GM21737 (cell line): Measurements from ENCODE around the gene MPHOSPH9.

ENCODE experiments used
- ATAC-seq: cut with Tn5 transposase; IDR thresholded peaks from one replicate; pipeline ENCODE4 v1.9.1; 2021; ENCODE audit warnings: mild to moderate bottlenecking, moderate library complexity; ENCODE audit not compliant: unreplicated experiment

Gene MPHOSPH9

DNA sequence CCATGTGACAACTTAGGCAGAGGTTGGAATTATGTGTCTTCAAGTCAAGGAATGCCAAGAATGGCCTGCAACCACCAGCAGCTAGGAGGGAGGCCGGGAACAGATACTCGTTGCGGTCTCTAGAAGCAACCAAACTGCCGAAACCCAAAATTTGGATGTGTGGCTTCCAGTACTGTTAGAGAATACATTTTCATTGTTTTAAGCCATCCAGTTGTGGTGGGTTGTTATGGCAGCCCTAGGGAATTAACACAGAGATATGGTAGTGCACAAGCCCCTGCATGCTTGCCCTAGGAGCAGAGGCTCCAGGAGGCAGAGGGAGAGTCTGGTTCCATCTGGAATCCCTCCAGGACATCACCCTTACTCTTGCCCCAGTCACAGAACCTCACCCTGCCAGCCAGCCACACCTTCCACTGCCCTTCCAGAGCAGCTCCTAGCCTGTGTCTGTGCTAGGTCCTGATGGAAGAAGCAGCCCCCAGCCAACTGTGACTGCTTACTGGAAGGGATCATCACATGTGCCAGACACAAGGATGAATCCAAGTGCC, 101.6 kb downstream of the MPHOSPH9 start:
- no peak for ATAC-seq

DNA sequence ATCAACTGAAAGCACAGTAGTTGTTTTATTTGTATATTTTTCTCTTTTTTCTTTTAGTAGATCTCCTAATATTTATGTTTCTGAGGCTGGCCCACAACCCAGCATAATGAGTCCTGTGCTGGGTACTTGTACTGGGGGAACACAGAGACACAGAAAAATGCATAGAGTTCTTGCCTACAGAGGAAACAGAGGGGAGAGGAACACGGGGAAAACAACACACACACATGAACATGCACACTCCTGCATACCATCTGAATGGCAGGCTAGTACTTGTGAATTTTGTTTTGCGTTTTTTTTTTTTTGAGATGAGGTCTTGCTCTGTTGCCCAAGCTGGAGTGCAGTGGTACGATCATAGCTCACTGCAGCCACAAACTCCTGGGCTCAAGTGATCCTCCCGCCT, 103.3 kb downstream of the MPHOSPH9 start:
- no peak for ATAC-seq

DNA sequence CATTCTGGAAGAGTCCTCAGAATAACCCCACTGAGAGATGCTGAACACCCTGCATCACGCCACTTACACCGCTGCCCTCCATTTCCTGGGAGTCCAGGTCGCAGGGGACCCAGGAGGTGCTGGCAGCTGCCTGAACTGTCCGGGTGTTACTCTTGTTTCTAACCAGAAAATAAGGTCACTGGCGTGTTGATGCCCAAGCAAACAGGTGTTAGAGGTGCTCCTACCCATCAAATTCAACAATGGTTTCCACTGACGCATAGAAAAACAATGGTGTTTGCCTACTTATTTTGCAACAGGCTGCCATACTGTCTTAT, 105.8 kb downstream of the MPHOSPH9 start:
- ATAC-seq: no peak

DNA sequence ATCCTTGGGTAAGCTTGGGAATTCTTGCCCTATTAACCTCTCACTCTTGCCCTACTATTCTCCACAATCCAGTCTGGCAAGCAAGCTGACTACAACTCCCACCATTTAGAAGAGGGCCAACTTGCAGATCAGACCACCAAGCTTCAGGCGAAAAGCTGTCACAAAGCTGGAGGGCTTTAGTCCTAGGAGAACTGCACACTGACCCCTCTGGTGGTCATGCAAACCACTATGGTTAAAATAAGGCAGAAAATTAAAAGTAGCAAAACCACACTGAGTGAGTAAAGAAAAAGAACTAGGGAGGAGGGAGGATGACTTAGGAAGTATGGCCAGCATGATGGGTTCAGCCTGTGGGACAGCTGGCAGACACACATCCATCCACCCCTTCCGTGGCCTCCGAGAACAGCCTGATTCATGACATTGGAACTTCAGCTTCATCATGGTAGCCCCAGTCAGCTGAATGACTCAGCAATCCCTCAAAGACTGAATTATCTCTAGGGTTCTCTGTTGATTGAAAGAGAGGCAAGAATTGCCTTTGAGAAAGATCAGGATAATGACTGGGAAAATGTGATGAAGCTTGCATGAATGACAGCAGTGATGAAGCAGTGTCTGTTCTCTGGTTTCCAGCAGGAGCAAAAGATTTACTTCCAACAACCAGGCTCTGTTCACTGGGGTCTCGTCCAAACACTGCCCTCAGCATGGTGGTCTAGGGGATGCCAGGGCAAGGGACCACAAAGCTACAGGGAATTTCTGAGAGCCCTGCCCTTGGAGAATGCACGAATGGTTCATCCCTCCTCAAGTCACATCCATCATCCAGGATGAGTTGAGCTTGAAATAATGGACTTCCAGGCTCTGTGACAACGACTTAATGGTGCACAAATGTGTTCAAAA, 106.4 kb downstream of the MPHOSPH9 start:
- no peak for ATAC-seq

DNA sequence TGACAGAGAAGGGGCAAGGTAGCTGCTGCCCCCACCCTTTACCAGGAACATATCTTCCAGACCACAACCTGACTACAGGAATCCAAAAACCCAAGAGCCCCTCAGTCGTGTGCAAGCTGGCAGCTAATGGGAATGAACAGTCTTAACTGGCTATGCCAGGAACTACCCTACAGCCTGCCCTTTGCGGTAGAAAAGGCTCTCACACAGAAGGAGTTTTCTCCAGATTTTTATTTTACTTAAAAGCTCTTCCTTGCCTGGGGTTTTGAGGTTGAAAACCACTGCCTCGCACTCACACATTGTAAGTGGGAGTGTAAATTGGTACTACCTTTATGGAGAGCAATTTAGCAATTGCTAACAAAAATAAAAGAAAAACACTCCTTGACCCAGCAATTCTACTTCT, 110.3 kb downstream of the MPHOSPH9 start:
- ATAC-seq: no peak

DNA sequence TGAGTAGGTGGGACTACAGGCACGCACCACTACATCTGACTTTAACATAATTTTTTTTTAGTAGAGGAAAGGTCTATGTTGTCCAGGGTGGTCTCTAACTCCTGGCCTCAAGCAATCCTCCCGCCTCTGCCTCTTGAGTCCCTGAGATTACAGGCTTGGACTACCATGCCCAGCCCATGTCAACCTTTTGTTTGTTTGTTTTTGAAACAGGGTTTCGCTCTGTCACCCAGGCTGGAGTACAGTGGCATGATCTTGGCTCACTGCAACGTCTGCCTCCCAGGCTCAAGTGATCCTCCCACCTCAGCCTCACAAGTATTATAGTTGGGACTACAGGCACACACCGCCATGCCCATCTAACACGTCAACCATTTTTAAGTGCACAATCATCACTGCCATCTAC, 111.3 kb downstream of the MPHOSPH9 start:
- ATAC-seq: no peak

DNA sequence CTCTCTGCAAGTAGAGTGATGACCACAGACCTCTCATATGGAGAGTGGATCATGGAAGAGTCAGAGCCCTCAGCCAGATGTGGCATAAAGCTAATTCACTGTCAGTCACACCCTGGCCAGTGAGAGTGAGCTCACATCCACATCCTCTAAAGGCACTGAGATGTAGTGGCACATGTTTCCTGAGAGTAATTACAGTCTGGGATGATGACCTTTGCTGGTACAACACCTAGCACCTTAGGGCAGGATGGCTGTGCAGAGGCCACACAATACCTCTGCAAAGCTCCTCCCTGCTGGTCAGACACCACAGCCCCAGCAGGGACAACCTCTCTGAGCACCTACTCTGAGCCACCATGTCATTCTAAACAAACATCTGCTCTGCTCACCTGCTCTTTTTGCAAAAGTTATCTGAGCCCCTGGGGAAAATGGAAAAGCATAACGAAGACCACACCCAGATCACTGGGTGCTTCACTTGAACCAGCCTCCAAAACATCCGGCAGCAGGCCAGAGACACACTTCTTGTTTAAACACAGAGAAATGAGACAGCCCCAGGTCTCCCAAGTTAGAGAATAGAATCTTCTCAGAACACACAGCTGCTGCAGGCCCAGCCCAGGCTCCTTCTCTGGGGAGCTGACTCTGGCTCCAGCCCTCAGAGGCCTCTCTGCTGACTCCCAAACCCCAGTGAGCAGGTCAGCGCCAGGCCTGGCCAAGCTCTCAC, 112.3 kb downstream of the MPHOSPH9 start:
- peak; percentile 29 for ATAC-seq

DNA sequence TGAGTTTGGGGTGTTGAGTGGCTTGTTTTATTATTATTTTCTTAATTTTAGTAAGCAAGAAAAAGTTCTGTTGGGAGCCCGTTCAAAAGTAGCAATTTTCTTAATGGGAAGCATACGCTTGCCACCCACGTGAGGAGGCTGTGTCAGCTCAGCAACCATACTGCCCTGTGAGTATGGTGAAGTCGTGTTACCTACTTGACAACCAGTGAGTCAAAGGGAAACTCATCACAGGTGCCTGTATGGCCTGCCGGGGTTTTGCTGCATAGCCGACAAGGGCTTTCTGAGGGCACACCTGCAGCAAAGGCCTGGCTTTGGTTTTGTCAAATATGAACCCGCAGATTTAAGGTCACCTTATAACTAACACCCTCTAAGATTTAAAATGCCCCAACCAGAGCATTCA, 113.1 kb downstream of the MPHOSPH9 start:
- ATAC-seq: peak; percentile 70

DNA sequence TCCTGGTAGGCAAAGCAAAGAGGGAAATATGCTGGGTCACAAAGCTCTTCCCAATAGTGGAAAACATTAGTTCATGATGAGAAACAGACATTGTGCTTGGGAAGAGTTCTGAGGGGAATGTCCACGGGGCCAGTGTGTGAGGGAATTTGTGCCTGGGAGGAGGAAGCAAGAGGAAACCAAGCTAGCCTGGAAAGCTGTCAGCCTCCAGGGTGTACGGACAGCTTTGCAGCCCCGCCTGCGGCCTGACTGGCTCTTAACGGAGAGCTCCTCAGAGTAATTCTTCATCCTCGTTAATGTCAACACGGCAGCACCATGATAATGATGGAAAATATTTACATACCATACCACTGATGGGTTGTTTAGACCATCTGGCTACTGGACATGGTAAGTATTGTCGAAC, 114.4 kb downstream of the MPHOSPH9 start:
- no peak for ATAC-seq

DNA sequence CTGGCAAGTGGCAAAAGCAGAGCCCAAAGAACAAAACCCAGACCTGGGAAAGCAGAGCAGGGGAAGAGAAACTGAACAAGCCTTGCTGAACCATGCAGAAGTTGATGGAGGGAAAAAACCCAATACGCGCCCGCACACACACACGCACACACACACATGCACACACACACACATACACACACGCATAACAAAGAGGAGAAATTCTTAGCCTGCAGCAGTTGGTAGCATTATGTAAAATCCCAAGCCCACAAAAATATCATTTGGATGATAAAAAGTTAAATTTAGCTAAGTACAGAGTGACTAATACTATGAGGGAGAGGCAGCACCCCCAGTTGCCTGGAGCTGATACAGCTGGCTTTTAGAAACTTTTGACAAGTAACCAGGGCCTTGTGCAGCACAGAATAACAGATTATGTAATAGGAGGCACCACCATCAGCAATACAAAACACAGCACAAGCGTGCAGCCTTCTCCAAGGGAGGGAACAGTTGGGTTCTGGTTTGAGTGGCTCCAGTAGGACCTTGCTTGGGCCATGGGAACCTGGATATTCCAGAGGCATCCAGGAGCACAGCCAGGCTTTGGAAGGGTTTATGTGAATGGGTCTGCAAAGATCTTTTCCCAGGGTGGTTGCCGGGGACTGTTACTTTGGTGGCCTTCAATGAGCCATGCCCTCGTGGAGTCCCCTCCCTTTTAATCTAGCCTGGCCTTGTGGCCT, 117.4 kb downstream of the MPHOSPH9 start:
- no peak for ATAC-seq

DNA sequence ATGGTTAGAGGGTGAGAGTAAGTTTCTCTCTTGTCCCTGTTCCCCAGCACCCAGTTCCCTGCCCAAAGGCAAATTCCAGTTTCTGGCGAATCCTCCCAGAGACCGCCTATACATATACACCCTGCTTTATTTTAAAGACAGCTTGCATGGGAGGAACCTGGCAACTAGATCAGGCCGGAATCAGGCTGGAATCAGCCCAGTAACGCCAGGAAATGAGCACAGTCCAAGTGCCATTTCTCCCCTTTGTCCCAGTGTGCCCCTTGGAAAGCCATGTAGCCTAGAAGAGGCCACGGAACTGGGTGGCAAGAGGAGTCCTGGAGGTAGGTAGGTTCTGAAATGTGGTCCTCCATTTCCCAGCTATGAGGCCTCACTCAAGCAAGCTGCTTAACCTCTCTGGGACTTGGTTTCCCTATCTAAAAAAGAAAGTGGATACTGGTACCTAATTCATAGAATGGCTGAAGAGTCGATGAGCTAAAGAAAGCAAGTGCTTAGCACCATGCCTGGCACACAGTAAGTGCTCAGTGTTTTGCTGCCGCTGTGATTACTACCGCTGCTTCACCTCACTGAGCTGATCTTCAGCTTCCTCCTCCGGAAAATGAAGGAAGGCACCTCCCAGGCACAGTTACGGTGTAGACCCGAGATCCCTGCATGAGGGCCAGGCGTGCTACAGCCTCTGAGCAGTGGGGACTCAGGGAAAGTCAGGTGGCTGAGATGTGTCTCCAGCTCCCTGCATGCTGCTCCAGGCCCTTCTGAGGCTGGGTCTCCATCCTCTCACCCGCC, 118.4 kb downstream of the MPHOSPH9 start:
- ATAC-seq: no peak

DNA sequence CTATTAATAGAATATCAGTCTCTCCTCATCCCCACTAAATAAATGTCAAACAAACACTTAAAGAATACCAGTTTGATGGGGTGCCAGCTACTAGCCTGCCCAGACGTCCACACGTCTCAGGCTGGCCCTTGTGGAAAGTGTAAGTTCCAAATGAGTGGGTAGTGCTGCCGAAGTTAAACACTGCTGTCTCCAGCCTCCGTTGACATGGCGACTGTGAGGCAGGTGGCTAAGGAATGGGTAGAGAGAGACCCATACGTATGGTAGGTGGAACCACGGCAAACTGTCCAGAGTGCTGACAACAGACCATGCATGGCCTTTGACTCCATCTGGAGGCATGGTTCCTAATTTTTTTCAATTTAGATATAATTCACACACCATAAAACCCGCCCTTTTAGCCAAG, 119.9 kb downstream of the MPHOSPH9 start:
- ATAC-seq: no peak

DNA sequence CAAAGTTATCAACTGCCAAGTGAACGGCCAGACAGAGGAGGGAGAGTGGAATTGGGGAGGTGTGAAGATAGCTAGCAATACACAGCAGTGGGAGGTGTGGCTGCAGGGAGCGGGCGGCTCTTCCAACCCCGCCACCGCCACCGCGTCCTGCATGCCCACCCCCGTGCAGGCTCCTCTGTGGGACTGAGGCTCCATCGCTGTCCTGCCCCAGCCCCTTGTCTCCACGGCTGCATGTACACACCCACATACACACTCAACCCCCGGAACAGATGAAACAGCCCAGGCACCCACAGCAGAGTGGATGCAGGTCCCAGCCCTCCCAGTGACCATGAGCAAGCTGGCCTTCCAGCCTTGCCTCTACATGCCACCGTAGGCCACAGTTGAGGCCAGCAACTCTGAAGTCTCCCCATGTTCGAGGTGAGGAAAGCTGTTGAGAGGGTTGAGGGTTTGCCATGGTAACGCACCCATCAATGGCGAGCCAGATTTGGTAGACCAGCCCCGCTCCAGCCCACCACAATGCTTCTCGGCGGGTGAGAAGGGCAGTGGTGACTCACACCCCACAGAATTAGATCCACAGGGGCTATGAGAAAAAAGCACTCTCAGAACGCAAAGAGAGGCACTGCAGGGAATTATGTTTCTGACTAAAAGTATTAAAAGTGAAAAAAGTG, 121.3 kb downstream of the MPHOSPH9 start:
- no peak for ATAC-seq

DNA sequence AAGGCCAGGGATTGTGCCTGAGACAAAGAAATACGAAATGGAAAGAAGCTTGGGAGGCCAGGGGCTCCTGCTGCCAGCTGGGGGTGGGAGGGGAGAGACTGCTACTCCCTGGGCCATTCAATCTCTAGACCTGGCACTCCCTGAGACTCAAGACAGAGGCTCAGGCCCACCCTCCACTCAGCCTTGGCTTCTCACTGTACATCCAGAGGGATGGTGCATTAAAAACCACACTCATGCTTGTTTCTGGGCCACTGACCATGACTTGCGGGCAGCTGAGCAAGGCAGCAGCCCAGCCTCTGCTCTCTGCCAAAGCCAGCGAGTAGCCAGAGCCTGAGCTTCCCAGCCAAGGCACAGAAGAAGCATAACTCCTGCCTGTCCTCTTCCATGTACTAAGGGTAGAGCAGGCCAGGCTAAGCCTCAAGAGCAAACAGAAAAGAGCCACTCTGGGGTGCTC, 123.6 kb downstream of the MPHOSPH9 start:
- ATAC-seq: no peak

DNA sequence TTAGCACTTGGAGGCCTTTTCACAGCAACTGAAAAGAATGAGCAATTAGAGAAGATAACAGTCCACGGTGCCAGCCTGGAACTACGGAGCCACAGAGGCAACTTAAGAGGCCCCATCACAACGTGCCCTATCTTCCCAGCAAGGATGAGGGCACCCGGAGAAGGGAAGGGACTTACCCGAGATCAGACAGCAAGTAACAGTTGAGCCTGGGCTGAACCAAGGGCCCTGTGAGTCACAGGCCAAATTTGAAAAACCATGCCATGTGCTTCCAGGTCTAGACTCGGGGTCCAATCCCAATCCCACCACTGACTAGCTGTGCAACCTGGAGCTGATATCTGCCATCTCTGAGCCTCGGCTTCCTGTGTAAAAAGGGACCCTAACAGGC, 124.3 kb downstream of the MPHOSPH9 start:
- ATAC-seq: no peak

DNA sequence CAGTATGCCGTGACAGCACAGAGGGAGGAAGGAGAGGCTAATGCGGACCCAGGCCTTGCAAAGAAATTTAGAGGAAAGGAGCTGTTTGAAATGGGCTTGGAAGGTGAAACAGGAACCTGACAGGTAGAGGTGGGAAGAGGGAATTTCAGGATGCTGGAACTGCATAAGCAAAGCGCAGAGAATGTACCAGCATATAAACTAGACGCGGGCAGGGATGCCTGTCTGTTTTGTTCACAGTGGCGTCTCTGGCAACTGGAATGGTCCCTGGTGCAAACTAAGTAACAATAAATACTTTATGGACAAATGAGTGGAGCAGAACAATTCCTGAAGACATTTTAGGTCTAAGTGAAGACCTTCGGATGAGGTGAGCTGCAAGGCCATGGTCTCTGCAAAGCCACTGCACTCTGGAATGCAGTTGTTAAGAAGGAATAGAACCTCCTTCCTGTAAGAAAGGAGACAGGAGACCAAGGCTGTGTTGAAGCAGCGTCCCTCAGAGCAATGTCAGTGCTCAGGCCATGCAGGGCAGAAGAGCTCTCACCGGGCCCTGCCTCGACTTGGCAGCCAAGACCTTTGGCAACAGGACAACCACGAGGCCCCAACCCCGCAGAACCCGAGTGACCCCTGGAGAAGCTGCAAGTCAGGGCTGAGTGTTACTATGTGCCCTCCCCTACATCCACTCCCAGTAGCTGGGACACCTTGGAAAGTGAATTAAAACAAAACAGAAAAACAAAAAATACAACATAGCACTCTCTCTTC, 124.8 kb downstream of the MPHOSPH9 start:
- ATAC-seq: no peak

DNA sequence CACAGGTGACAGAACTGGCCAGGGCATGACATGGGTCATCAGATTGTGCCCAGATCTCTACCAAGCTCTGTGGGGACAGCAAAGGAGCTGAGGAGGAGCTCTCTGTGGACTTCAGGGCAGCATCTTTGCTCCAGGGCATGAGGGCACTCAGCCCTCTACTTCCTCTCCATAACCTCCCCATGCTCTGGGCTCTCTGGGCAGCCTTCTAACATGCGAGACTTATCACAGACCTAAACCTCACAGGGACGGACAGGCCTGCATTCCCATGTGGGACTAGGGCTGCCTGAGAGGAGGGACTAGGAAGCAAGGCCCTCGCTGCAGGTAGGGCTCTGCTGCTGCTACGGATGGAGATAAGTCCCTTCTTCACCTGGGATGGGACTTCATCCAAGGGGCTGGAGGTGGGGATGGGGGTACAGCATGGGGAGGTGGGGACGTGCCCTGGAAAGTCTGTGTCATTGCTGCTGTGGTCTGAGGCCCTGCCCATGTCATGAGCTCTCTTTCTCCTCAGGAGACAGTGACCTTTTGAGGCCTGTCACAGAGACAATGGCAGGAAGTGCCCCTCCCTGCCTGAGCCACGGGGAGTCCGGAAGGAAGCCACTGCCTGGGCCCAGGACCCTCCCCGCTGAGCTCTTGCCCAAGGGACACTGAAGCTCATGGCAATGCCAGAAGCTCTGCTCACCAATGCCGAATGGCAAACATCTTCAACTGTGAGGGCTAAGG, 126.1 kb downstream of the MPHOSPH9 start:
- peak; percentile 74 for ATAC-seq

DNA sequence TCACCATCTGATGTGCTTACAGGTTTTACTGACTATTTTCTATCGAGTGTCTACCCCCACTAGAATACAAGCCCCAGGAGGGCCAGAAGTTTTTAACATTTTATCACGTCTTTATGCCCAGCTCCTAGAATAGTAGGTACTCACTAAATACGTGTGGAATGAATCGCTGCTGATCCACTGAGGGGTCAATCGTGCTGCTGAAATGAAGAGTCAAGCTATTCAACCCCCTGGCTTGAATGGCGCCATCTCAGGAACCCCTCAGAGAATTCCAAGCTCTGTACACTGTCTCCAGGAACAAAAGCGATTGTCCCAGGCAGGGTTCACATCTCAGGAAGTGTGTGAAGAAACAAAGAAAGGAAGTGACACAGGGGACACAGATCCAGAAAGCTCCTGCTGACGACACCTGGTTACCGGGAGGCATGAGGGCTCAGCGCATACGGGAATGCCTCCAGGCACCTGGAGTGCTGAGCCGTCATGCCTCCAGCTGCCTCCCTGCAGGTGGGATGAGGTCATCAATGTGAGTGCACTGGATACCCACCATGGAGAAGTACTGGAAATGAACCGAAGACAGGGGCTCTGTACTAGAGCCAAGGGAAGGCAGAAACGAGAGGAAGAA, 127.6 kb downstream of the MPHOSPH9 start:
- ATAC-seq: no peak
